Sigmoid colon (tissue), 7 donors: Measurements from ENCODE around the gene YIPF3. TPM values are rescaled to one million over a fixed set of nuclear protein-coding genes. Genes with fewer than 3 reads are reported as not detected.

Experiments
- DNase-seq: peaks from one replicate; pipeline ENCODE4 v3.0.0-alpha.2; 2019
- H3K27ac ChIP-seq, 4 donors: fragments of 200-600 bp; sonication (generic); one replicate each; pipeline ENCODE4 v1.5.1; 2016 to 2019; ENCODE audit warnings: mild to moderate bottlenecking in 1 of 4
- H3K27me3 ChIP-seq, 3 donors: fragments of 200-600 bp; sonication (generic); one replicate each; pipeline ENCODE4 v1.5.1; 2019; ENCODE audit warnings: mild to moderate bottlenecking in 1 of 3
- H3K36me3 ChIP-seq, 4 donors: fragments of 200-600 bp; sonication (generic); one replicate each; pipeline ENCODE4 v1.5.1; 2016 to 2019
- H3K4me1 ChIP-seq, 4 donors: fragments of 200-600 bp; sonication (generic); one replicate each; pipeline ENCODE4 v1.5.1; 2017 to 2019
- H3K4me3 ChIP-seq, 4 donors: fragments of 200-600 bp; sonication (generic); one replicate each; pipeline ENCODE4 v1.5.1; 2017 to 2019; ENCODE audit warnings: mild to moderate bottlenecking in 2 of 4, moderate library complexity in 1 of 4
- H3K9me3 ChIP-seq, 4 donors: fragments of 200-600 bp in 3 of 4; sonication (generic) in 3 of 4; one replicate each; pipeline versions ENCODE4 v1.5.1 to v1.6.1; 2013 to 2019
- CTCF ChIP-seq, 4 experiments: fragments of 450-650 bp in 3 of 4; fragments of 200-600 bp in 1 of 4; IDR thresholded peaks; one replicate each; pipeline ENCODE4 v1.5.1; 2016 to 2019; ENCODE audit warnings: antibody characterized with exemption in 4 of 4, mild to moderate bottlenecking in 3 of 4, moderate library complexity in 2 of 4
- EP300 ChIP-seq, 4 donors: sonication (generic); formaldehyde crosslinking; IDR thresholded peaks; one replicate each; pipeline ENCODE4 v1.6.1; 2017; ENCODE audit warnings: antibody characterized with exemption in 4 of 4
- POLR2A ChIP-seq, 2 donors: fragments of 450-650 bp; IDR thresholded peaks; one replicate each; pipeline ENCODE4 v1.6.1; 2016; ENCODE audit warnings: antibody characterized with exemption in 2 of 2, mild to moderate bottlenecking in 2 of 2, moderate library complexity in 2 of 2
- POLR2AphosphoS5 ChIP-seq, 4 donors: sonication (generic); formaldehyde crosslinking; IDR thresholded peaks; one replicate each; pipeline ENCODE4 v1.6.1; 2017; ENCODE audit warnings: antibody characterized with exemption in 4 of 4
- WGBS, 2 donors: extraction: QIAGEN DNeasy Blood & Tissue Kit; methylation state at CpG; one replicate each; pipeline ENCODE4 v1.1.7; 2013; 5-methylcytosine and 5-hydroxymethylcytosine counted together
- intact Hi-C: fragments of 100-400 bp; cut with DNase I; formaldehyde crosslinking; loops from one replicate; pipeline ENCODE4 v1.15.1; 2023
- polyA plus RNA-seq, 3 donors: library from polyadenylated mRNA; stranded (reverse); fragments of 200-250 nt; gene quantifications; one replicate each; pipeline ENCODE4 v1.2.3, GENCODE V29; 2013
- total RNA-seq, 4 donors: library from RNA; depleted of rRNA; stranded (reverse); fragments of >200 nt; gene quantifications; one replicate each; pipeline ENCODE4 v1.1.0, GENCODE V29; 2016
- donor health status: healthy with polysubstance abuse.
- donor health status: Bipolar disorder and iron deficiency.
- donor health status: healthy.

YIPF3 gene
- total and polyA plus RNA-seq, 7 donors: 35.4 to 93.6 (median 65.6) TPM

DNA sequence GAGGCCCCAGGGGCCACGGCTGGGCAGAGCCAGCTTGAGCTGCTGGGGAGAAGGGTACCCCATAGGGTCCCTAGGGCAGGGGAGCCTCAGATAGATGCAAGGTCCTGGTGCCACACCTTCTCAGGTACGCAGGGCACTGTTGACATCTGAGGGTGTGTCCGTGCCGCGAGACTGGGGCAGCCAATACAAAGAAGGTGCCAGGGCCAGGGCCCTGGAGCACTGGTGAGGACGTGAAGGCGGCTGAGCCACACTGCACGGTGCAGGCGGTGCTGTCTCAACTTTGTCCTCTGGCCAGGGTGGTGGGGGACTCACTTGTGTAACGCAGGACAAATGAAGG lies 5.9 kb downstream of the YIPF3 start:
- WGBS, 2 donors: 21 to 74% methylated on average over 10 of the region's 10 CpGs
- intact Hi-C loops: loop anchor here (10.0 kb wide), 1 partner anchor 336 kb away; the partner anchor contains the start of gene SRF
- TF ChIP-seq EP300 (IDR thresholded peaks at IDR 0.05) (no peak), CTCF (IDR thresholded peaks at IDR 0.05) (no peak), POLR2A (IDR thresholded peaks at IDR 0.05) (no peak), POLR2AphosphoS5 (IDR thresholded peaks at IDR 0.05) (no peak)
- H3K4me1 ChIP-seq: peaks cover 0 to 45% (median 38%) of the 10 kb centered on the region in 4 donors
- no peak for DNase-seq
- peak overlapping the region; percentile 63 to 71 (median 64) for H3K27ac ChIP-seq
- no peaks in the 10 kb centered on the region for H3K9me3 ChIP-seq
- H3K4me3 ChIP-seq: peak overlapping the region in 3 of 4 donors; percentile 66 to 86 (median 80)
- H3K27me3 ChIP-seq: peaks cover 0 to 14% (median 0%) of the 10 kb centered on the region in 3 donors
- H3K36me3 ChIP-seq: peaks cover 24 to 50% (median 32%) of the 10 kb centered on the region in 4 donors

- TF ChIP-seq CTCF (IDR thresholded peaks at IDR 0.05) (no peak), EP300 (IDR thresholded peaks at IDR 0.05) (no peak), POLR2AphosphoS5 (IDR thresholded peaks at IDR 0.05) (peak in 3 of 4 donors; percentile 31 to 60 (median 59))
- Histone ChIP-seq H3K27ac (peak within 1 kb of the TSS; percentile 63 to 71 (median 64)), H3K36me3 (peaks cover 24 to 52% (median 33%) of the 10 kb centered on the region in 4 donors), H3K27me3 (peaks cover 0 to 14% (median 0%) of the 10 kb centered on the region in 3 donors), H3K4me3 (peak within 1 kb of the TSS; percentile 50 to 86 (median 73)), H3K9me3 (no peaks in the 10 kb centered on the region), H3K4me1 (peaks cover 0 to 39% (median 32%) of the 10 kb centered on the region in 4 donors)
- intact Hi-C loops: loop anchor here (5.0 to 10.0 kb wide), 4 partner anchors 143 to 335 kb away; partner anchors contain the start of genes DNPH1, SRF and ZNF318
- WGBS, 2 donors: 2 to 9% methylated on average over 96 of the region's 96 CpGs
- peak; percentile 92 for DNase-seq
These were observed 6.5 kb downstream of the YIPF3 start, which contains the start of gene LRRC73 for GRCh38 chr6:43509984-43510826. TSS of gene LRRC73 (minus strand) at chr6:43510346. CDS start at chr6:43509785, 561 bp downstream.

DNA sequence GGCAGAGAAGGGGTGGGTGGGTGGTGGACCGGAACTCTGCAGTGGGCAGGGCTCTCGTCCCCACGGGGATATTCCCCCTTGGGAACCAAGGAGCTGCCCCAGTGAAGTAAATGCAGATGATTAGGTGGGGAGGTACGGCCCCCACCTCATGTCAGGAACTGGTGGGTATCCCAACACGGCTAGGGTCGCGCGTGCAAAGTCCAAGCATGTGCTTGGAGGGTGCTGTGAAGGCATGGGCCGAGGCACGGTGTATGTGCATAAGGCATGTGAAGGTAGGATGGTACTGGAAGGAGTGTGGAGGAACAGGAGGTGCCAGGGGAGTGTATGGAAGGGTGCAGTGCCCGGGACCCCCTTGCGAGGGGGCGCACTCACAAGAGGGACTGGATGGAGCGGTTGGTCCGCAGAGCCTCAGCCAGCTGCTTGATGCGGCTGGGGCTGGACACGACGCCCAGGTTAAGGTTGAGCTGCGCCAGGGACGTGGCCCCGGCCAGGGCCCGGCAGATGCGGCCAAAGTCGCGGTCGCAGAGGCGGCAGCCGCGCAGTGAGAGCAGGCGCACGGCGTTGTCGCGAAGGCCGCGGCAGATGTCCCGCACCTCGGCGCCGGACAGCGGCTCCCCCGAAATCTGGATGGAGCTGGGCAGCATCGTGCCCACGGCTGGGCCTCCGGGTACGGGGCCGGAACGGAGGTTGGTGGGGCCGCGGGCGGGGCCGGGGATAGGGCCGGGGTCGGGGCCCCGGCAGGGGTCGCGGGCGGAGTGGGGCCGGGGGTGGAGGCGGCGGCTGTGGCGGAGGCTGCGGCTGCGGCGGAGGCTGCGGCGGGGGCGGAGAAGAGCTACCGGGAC lies 7.4 kb downstream of the YIPF3 start:
- peaks cover 0 to 14% (median 0%) of the 10 kb centered on the region in 3 donors for H3K27me3 ChIP-seq
- peak overlapping the region; percentile 63 to 71 (median 64) for H3K27ac ChIP-seq
- WGBS, 2 donors: 5 to 9% methylated on average over 69 of the region's 69 CpGs
- H3K4me1 ChIP-seq: peaks cover 0 to 30% (median 25%) of the 10 kb centered on the region in 4 donors
- TF ChIP-seq EP300 (IDR thresholded peaks at IDR 0.05) (no peak), POLR2AphosphoS5 (IDR thresholded peaks at IDR 0.05) (no peak), CTCF (IDR thresholded peaks at IDR 0.05) (no peak), POLR2A (IDR thresholded peaks at IDR 0.05) (no peak)
- no peak for DNase-seq
- no peaks in the 10 kb centered on the region for H3K9me3 ChIP-seq
- H3K36me3 ChIP-seq: peaks cover 24 to 52% (median 38%) of the 10 kb centered on the region in 4 donors
- H3K4me3 ChIP-seq: peak overlapping the region; percentile 50 to 86 (median 73)
- intact Hi-C loops: loop anchor here (5.0 kb wide), 3 partner anchors 142 to 282 kb away; partner anchors contain the start of genes DNPH1 and ZNF318

GRCh38 chr6:43508481-43509141 lies 8.1 kb downstream of the YIPF3 start:
- Histone ChIP-seq H3K36me3 (peaks cover 20 to 52% (median 38%) of the 10 kb centered on the region in 4 donors), H3K27ac (no peak overlapping the region), H3K4me3 (no peak overlapping the region), H3K27me3 (peaks cover 0 to 14% (median 0%) of the 10 kb centered on the region in 3 donors), H3K9me3 (no peaks in the 10 kb centered on the region), H3K4me1 (peaks cover 0 to 25% (median 22%) of the 10 kb centered on the region in 4 donors)
- no peak for TF ChIP-seq POLR2AphosphoS5 (IDR thresholded peaks at IDR 0.05)
- TF ChIP-seq CTCF (IDR thresholded peaks at IDR 0.05): no peak
- TF ChIP-seq EP300 (IDR thresholded peaks at IDR 0.05): no peak
- TF ChIP-seq POLR2A (IDR thresholded peaks at IDR 0.05): no peak
- intact Hi-C loops: loop anchor here (5.0 kb wide), 3 partner anchors 141 to 281 kb away; partner anchors contain the start of genes DNPH1 and ZNF318
- WGBS, 2 donors: 55 to 75% methylated on average over 8 of the region's 8 CpGs
- DNase-seq: no peak
